Activated CD4-positive, alpha-beta T cell treated with anti-CD3 and anti-CD28 coated beads, Interleukin-2, Interleukin-6, amounts not matched to agents 100 ng/mL and 50 ng/mL, durations not matched to agents 16 hours and 8 hours (primary cell): ENCODE data around the gene INPP5B.

Experiments
- DNase-seq: peaks from one replicate; pipeline ENCODE4 v3.0.0-alpha.2; 2020

INPP5B gene

GRCh38 chr1:37831109-37831508, 115.7 kb downstream of the INPP5B start:
- no peak for DNase-seq

GRCh38 chr1:37828410-37829074, 118.3 kb downstream of the INPP5B start:
- DNase-seq: no peak

GRCh38 chr1:37825506-37825905, 121.3 kb downstream of the INPP5B start:
- DNase-seq: peak; percentile 36

GRCh38 chr1:37824001-37824400, 122.9 kb downstream of the INPP5B start:
- no peak for DNase-seq

GRCh38 chr1:37822906-37823815, 123.7 kb downstream of the INPP5B start:
- DNase-seq: peak; percentile 50

GRCh38 chr1:37821481-37821880, 125.4 kb downstream of the INPP5B start:
- DNase-seq: no peak

- DNase-seq: no peak
Observed at GRCh38 chr1:37817481-37817880, 129.4 kb downstream of the INPP5B start.

GRCh38 chr1:37814252-37814651, 132.6 kb downstream of the INPP5B start:
- DNase-seq: no peak

GRCh38 chr1:37813529-37814145, 133.2 kb downstream of the INPP5B start:
- DNase-seq: no peak

GRCh38 chr1:37811027-37811655, 135.7 kb downstream of the INPP5B start:
- DNase-seq: peak; percentile 83
